Left renal pelvis (tissue), 4 donors: ENCODE results near the gene PQBP1. TPM values are rescaled to one million over a fixed set of nuclear protein-coding genes. Genes with fewer than 3 reads are reported as not detected.
"Not testable (repeated sequence)": the region's sequence is repeated elsewhere in the genome, so short reads cannot be mapped to it uniquely, and the experiment has no call there.

ENCODE experiments used
- DNase-seq, 4 donors: peaks; one replicate each; pipeline ENCODE4 v3.0.0-alpha.2; 2013; ENCODE audit warnings: low read depth in 4 of 4, low spot score in 3 of 4
- polyA plus RNA-seq, 4 donors: library from polyadenylated mRNA; unstranded; fragments of 120-200 nt; gene quantifications; one replicate each; pipeline ENCODE4 v1.2.1, GENCODE V29; 2013; ENCODE audit not compliant: insufficient read length in 4 of 4

The PQBP1 gene, protein sequence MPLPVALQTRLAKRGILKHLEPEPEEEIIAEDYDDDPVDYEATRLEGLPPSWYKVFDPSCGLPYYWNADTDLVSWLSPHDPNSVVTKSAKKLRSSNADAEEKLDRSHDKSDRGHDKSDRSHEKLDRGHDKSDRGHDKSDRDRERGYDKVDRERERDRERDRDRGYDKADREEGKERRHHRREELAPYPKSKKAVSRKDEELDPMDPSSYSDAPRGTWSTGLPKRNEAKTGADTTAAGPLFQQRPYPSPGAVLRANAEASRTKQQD
- polyA plus RNA-seq, result 10 to 100 TPM; 60.6 to 86.0 (median 71.9) TPM

DNA sequence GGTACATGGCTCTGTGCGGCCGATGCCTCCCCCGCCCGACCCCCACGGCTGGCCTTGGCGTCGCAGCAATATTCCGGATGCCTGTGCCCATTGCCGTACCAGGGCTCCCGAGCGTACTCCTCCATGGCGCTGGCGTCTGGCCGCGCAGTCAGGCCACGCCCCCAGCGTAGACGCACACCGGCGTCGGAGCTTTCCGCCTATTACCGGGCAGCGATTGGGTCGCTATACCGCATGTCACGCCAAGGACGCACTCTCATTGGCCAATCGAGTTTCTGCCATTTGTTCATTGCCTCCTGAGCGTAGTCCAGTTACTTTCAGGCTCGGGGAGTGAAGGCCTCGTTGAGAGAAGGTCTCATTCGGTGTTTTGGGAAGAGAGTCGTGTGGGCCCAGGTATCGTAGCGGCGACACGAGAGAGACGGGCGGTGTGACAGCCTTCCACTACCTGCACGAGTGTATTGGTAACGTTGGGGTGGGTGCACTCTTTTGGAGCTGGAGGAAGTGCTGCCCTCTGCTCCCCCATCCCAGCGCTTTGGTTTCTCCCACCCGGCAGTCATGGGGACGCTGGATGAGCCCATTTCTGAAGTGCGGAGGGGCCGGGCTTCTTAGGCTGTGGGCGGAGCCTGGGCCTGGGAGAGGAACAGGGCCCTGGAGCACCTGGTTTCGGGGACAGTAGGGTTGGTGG, at the start of gene PQBP1, which contains the start of gene TIMM17B:
Gene PQBP1, plus strand, starts transcription at position 306 of the 682 bp plus-strand sequence. CDS start 580 bp downstream, outside the sequence.
Gene TIMM17B, minus strand, starts transcription at position 144 of the 682 bp plus-strand sequence. Its CDS starts 19 bp downstream, at position 125.
- DNase-seq, result peak in 2 of 4 donors; percentile 79 to 83

DNA sequence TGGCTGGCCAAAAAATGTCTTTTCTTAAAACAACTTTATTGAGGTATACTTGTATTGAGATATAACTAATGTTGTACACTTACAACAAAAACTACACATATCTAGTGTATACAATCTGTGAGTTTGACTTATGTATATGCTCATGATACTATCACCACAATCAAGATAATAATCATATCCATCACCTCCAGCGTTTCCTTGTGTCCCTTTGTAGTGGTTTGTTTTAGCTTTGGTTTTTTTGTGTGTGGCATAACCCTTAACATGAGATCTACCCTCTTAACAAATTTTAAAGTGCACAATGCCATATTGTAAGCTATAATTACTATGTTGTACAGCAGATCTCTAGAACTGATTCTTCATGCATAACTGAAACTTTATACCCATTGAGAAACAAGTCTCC, 48.9 kb upstream of the PQBP1 start:
- DNase-seq, result no peak

DNA sequence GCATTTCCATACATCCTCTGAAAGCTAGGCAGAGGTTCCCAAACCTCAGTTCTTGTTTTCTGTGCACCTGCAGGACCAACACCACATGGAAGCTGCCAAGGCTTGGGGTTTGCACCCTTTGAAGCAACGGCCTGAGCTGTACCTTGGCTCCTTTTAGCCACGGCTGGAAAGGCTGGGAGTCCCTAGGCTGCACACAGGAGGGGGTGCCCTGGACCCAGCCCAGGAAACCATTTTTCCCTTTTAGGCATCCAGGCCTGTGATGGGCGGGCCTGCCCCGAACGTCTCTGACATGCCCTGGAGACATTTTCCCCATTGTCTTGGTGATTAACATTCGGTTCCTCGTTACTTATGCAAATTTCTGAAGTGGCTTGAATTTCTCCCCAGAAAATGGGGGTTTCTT, 44.9 kb upstream of the PQBP1 start:
- DNase-seq, result no peak

DNA sequence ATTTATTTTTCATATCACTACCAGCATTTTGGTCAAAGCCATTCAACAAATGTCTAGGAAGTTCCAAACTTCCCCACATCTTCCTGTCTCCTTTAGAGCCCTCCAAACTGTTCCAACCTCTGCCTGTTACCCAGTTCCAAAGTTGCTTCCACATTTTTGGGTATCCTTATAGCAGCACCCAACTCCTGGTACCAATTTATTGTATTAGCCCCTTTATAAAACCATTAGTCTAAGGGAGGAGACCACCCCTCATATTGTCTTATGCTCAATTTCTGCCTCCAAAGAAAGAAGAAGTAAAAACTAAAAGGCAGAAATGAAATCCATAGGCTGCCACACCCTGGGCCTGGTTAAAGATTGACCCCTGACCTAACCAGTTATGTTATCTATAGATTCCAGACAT, 44.2 kb upstream of the PQBP1 start:
- DNase-seq, result not testable (repeated sequence)

DNA sequence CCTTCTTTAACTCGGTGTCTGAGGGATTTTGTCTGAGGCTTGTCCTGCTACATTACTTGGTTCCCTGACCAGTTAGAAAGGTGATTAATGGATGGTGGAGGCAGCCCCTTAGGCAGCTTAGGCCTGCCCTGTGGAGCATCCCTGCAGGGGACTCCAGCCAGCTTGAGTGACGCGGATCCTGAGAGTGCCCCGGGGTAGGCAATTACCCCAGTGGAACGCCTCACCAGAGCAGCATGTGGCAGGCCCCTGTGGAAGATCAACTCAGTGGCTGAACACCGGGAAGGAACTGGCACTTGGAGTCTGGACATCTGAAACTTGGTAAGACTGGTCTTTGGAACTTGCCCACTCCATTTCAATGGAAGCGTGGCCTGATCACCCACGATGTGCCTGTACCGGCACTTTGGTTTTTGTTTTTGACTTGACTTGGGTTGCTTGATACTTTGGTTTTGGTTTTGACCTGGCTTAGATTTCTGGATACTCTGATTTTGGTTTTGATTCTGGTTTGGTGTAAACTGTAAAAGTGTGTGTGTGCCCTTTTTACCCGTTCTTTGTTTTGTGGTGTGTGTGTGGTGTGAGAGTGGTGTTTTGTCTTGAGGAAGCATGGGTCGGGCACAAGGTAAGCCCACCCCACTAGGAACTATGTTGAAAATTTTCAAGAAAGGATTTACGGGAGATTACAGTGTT, 43.5 kb upstream of the PQBP1 start:
- DNase-seq, result not testable (repeated sequence)

DNA sequence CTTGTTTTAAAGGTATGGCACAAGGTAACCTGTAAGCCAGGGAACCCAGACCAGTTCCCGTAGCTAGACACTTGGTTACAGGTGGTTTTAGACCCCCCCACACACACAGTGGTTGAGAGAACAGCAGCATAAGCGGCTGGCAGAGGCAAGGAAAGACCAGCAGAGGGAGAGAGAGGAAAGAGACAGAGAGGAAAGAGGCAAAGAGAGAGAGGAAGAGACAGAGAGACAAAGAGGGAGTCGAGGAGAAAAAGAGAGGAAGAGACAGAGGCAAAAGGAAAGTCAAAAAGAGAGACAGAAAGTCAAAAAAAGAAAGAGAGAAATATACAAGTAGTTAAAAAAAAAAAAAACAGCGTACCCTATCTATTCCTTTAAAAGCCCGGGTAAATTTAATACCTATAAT, 42.8 kb upstream of the PQBP1 start:
- DNase-seq, result no peak

DNA sequence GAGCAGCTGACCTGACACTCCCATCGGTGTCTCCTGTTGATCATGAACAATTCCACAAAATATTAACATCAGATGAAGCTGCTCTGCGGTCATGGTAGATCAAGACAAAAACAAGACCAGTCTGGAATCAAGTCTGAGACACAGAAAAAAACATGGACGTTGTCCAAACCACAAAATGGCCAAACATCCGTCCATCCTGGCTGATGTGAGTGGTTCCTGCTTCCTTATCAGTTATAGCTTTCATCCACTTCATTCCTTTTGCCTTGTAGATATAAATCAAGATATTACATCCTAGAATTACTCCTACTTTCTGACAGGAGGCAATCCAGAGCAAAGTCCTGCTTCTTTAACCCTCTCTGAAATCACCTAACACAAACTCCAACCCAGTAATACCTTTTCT, 33.5 kb upstream of the PQBP1 start:
- no peak for DNase-seq

DNA sequence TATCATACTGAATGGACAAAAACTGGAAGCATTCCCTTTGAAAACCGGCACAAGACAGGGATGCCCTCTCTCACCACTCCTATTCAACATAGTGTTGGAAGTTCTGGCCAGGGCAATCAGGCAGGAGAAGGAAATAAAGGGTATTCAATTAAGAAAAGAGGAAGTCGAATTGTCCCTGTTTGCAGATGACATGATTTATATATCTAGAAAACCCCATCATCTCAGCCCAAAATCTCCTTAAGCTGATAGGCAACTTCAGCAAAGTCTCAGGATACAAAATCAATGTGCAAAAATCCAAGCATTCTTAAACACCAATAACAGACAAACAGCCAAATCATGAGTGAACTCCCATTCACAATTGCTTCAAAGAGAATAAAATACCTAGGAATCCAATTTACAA, 25.7 kb upstream of the PQBP1 start:
- not testable (repeated sequence) for DNase-seq

DNA sequence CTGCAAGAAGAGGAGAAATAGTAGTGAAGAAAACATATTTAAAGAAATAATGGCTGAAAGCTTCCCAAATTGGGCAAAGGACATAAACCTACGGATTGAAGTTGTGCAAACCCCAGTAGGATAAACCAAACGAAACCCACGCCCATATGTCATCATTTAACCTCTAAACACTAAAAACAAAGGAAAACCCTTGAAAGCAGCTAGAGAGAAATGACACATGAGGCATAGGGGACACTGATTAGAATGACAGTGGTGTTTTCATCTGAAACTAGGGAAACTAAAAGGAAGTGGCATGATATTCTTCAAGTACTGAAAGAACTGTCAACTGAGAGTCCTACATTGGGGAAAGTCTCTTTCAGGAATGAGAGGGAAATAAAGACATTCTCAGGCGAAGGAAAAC, 20.8 kb upstream of the PQBP1 start:
- not testable (repeated sequence) for DNase-seq

DNA sequence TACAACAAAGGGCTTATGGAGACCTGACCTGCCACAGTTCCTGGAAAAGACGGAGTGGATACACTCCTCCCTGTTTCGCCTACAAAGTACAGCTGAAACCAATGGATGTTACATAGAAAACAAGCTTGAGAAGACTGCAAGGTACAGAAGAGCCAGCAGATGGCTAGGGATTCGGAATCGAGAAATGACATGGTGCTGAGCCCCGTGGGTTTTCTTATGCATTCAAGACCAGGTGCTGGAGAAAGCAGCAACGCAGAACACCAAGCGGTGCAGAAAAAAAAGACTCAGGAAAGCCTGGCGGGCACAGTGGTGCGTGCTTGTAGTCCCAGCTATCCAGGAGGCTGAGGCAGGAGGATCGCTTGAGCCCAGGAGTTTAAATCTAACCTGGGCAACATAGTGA, 14.0 kb upstream of the PQBP1 start:
- DNase-seq, result no peak

DNA sequence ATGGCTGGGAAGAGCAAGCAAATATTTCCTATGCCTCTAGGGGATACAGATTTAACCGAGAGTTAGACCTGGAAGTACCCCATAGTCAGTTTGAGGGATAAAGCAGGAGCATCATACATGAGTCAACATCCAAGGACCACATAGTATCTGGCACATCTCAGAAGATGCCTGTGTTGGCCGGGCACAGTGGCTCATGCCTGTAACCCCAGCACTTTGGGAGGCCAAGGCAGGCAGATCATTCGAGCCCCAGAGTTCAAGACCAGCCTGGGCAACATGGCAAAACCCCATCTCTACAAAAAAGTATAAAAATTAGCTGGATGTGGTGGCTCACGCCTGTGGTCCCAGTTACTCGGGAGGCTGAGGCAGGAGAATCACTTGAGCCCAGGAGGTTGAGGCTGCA, 11.1 kb upstream of the PQBP1 start:
- not testable (repeated sequence) for DNase-seq

DNA sequence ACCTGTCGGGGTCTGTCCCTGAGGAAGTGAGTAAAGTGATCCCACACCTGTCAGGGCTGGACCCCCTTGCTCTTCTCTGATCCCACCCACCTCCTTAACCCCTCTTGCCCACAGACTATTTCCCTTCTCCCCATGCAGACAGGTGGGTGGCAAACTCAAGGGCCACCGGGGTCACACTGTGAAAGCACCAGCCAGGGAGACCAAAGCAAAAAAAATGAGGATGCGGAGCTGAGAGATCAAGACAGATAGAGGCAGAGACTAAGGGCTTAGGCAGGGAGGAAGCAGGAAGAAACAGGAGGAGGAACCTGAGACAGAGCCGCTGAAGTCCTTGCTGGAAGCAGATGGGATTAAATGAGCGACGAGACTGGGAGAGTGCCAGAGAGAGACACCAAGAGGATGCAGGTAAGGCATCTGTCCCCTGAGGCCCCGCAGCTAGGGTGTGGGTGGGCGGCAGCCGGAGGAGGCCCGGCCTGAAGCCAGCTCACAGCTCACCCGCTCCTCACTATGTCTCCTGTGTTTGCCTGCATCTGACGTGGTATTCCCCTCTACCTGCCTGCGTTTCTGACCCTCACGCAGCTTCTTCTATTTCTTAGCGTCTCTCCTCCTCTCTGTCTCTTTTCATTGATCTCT, 7.3 kb upstream of the PQBP1 start:
- DNase-seq, result no peak

DNA sequence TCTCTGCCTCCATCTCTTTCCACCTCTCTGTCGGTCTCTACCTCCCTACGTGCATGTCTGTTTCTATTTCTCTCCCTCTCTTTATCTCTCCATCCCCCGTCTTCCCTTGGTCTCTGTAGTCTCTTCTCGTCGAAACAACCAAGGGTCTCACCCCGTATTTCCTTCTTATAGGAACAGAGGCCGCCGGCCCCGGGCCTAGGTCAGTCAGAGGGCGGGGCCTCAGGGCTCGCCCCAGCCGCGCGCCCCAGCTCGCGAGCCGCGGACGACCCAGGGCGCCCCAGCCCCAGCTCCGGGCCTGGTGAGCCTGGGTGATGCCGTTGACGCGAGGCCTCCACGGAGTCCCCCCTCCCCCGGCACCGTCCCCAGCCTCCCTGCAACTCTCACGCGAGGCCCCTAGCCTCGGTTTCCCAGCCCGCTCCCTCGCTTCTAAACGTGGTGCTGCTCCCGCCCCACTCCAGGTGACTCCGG, 6.8 kb upstream of the PQBP1 start:
- DNase-seq, result no peak

DNA sequence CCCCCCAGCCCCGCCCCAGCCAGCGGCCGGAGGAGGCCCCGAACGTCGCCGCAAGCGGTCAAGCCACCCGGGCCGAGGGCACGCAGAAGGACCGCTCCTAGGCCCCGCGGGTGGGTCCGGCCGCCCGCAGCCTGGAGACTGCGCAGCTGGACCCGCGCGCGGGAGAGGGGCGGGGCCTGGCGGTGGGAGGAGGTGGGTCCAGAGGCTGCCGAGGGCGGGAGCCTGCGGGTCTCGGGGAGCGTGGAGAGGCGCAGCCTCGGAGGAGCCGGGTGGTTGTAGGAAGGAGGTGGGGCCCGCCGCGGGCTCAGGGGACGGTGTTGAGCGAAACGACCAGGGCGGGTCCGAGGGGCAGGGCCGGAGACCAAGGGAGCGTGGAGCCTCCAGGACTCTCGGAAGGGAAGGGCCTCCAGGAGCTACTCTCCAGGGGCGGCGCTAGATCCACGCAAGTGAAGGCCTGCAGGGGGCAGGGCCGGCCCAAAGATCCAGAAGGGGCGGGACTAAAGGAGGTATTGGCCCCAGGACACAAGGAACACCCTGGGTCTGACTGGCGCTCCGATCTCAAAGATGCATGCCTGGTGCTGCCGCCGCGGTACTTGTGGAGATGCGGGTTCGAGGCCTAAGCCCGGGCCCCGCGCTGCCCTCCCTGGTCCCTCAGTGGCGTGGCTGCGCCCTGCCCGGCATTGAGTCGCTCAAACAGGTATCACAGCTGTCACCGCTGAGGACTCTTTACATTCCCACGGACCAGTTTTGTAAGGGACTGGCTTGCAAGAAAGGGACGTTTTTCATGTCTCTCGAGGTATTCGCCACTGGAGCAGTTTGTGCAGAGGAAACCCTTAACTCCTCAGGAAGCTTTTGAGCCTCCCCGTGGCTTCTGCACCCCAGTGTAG, 6.1 kb upstream of the PQBP1 start:
- DNase-seq, result peak in 2 of 4 donors; percentile 45 to 60

DNA sequence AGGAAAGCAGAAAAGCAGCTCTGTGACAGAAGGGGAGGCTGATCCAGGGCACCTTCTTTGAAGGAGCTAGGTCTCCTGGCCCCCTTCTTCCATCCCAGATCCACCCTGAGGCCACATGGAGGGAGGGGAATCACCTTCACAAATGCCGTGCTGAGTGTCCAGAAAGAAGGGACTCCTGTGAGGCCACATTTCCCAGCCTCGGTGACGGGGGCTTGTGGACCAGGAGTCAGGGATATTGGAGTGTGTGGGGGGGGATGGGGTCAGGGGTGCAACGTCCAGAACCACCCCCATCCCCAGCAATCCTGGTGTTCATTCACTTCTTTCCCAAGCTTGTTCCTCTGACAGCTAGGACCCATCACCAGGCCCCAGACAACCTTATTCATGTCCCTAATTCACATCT, 4.8 kb upstream of the PQBP1 start:
- DNase-seq, result no peak

DNA sequence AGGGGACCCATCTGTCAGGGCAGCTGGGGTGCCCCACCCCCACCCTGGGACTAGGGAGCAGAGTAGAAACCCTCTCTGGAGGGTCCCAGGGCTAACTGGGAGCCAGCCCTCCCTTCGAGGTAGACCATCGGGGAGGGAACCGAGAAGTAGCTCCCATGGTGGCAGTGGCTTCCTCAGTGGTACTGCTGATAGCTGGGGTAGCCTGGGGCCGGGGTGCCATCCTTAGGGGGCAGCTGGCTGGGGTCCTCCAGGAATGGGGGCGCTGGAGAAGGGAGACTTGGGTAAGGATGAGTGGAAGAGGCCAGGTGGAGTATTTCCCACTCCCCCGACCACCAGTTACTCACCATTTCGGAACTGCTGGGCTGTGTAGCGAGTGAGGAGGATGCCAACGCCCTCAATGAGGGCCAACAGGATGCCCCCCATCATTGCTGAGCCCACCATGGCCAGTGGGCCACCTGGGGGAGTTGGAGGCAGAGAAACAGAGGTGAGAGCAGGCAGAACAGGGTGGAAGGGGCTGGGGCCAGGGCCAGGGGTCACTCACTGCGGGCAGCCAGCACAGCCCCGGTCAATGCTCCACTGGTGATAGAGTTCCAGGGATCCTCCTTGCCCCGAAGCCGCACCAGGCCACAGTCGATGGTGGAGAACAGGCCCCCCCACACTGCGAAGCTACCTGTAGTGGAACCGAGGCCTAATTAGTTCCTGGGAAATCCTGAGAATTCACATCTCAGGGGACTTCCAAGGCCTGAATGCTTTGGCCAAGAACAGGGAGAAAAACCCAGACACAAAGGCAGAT, 4.0 kb upstream of the PQBP1 start:
- no peak for DNase-seq

DNA sequence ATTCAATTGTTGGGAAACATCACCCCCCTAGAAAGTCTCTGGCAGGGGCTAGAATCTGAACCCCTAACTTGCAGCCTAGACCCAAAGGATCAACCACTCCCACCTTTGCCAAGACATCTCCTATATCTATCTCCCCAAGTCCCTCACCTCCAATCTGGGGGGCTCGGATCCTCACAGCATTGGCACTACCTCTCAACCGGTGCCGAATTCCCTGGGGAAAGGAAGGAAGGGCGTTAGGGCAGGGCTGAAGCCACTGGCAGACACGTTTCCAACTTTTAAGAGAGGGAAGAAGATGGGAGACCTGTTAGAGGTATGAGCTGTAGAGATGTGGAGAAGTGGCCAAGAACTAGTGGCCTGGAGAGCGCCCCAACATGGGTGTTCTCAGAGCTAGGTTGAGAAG, 2.8 kb upstream of the PQBP1 start:
- DNase-seq, result no peak

DNA sequence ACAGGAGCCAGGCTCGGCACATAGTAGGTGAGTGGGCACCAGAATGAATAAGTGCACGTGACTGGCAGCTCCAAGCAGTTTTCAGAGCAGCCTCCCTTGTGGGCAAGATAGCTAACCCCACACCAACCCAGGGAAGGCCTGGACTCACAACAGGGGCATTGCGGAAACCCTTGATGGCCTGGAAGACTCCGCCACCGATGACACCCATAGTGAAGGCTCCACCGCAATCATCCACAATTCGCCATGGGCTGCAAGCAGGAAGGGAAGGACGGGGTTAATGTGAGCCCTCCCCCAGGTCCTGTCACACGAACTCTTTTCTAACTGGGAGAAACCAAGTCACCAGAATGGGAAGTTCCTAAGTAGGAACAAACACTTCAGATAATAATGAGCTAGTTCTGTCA, 1.1 kb upstream of the PQBP1 start:
- DNase-seq, result no peak

DNA sequence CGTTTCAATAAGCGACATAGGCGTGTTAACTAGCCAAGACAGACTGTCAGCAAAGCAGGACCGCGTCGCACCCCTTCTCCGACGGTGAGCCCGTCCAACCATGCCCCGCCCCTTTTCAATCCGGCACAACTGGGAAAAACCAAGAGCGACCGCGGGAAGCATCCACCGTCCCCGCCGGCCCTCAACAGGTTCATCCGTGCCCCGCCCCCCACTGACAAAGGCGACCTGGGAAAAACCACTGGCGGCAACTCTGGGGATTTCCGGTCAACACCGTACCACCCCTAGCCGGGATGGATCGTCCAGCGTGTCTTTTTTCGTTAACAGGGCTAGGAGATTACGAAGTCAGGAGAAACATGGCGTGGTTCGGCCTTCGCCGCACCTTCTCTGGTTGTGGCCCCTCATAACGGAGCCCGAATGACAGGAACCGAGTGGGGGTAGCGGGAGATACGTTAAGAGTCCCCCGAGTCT, 539 bp upstream of the PQBP1 start:
- DNase-seq, result peak in 1 of 4 donors; percentile 63
